ENCODE data around the gene SLC47A2. TPM values are rescaled to one million over a fixed set of nuclear protein-coding genes. Genes with fewer than 3 reads are reported as not detected.
"Not testable (repeated sequence)": the region's sequence is repeated elsewhere in the genome, so short reads cannot be mapped to it uniquely, and the experiment has no call there.

SLC47A2 gene
- polyA plus RNA-seq, 6 donors from 2014 or later, result not detected

DNA sequence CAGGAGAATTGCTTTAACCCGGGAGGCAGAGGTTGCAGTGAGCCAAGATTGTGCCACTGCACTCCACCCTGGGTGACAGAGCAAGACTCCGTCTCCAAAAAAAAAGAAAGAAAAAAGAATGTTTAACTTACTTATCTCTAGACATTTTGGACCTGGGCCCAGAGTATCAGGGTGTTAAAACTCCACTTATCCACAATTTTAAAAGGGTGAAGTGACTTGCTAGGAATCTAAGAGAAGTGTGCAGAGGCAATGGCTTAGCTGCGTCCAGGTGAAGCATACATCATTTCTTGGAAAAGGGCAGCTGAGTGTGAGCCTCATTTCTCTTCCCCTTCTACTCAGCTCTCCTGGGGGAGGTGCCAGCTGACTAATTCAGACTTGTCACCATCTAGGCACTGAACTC lies 42.8 kb downstream of the SLC47A2 start:
- ATAC-seq (ENCODE audit: low read depth in 2 of 2), result no peak
- DNase-seq, result no peak
- Mint-ChIP-seq H3K27me3 (no peaks in the 10 kb centered on the region), H3K9me3 (no peaks in the 10 kb centered on the region), H3K4me1 (peaks cover 9 to 21% (median 19%) of the 10 kb centered on the region in 3 donors), H3K36me3 (peaks cover 10 to 19% of the 10 kb centered on the region in 2 donors), H3K4me3 (no peak overlapping the region), H3K27ac (no peak overlapping the region)

DNA sequence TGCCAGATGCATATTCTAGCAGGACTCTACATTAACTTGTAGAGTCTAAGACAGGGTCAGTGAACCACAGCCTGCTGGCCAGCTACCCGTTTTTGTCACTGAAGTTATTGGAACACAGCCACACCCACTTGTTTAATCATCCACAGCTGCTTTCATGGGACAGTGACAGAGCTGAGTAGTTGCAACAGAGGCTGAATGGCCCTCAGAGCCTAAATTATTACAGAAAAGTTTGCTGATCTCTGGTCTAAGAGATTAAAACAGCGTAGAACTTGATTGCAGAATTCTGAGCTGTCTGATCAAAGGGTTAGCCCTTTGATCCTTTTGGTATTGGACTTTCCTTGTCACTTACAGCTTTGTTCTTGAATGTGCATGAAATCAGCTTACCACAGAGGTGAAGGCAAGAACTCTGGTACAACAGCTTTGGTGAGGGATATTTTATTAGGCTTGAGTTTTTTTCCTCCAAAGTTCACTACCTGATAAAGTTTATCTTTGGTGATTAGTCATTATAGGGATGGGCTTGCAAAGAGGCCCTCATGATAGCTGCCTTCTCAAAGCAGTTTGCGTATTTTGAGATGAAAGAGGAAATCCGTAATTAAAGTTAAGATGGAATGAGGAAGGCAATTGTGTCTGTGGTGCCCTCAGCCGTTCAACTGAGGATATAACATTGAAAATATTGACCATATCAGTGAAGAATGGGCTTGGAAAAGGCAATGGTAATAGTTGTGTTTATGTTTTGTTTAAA lies 44.2 kb downstream of the SLC47A2 start:
- H3K27ac Mint-ChIP-seq, result no peak overlapping the region
- H3K27me3 Mint-ChIP-seq, result no peaks in the 10 kb centered on the region
- DNase-seq (no peak), ATAC-seq (ENCODE audit: low read depth in 2 of 2) (no peak)
- H3K9me3 Mint-ChIP-seq, result no peaks in the 10 kb centered on the region
- peaks cover 10 to 19% of the 10 kb centered on the region in 2 donors for H3K36me3 Mint-ChIP-seq
- H3K4me3 Mint-ChIP-seq, result no peak overlapping the region
- peaks cover 9 to 21% (median 19%) of the 10 kb centered on the region in 3 donors for H3K4me1 Mint-ChIP-seq

DNA sequence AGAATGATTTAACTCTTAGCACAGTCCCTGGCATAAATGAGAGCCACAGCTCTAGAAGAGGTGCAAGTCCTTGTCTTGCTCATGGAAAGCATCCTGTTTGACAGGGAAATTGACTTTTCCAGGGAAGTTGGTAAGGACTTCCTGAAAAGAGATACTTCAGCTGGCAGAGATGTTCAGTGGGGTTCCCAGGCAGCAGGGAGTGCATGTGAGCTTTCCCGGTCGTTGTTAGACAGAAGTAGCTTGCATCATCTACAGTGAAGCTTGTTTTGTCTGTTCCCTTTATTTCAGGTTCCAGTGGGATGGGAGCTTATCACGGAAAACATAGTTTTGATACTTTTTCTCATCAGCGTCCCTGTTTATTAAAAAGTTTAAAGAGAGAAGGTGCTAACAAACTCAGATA lies 45.0 kb downstream of the SLC47A2 start:
- Mint-ChIP-seq H3K27me3 (no peaks in the 10 kb centered on the region), H3K27ac (peak overlapping the region in 1 of 6 donors; percentile 3), H3K4me1 (peaks cover 9 to 21% (median 19%) of the 10 kb centered on the region in 3 donors), H3K4me3 (no peak overlapping the region), H3K36me3 (peaks cover 10 to 19% of the 10 kb centered on the region in 2 donors), H3K9me3 (no peaks in the 10 kb centered on the region)
- no peak for ATAC-seq (ENCODE audit: low read depth in 2 of 2)
- DNase-seq, result no peak

DNA sequence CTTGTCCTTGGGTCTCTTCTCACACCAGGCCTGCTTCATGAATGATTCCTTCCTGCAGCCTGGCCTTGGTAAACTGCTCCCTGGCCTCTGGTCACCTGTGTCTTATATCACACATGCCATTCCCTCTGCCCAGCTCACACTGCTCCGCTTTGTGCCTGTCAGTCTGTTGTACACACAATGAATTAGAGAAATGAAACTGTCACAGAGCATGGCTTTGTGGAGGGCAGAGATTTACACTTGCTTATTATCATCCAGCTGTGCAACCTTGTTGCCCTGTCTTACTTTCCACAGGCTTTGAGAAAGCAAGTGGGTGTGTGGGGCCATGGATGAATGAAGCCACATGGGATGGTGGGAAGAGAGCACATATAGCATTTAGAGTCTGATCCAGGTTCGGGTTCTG lies 45.5 kb downstream of the SLC47A2 start:
- DNase-seq (peak; percentile 19), ATAC-seq (ENCODE audit: low read depth in 2 of 2) (peak; percentile 91 to 99)
- H3K27ac Mint-ChIP-seq, result peak overlapping the region in 3 of 6 donors; percentile 9 to 87 (median 52)
- H3K36me3 Mint-ChIP-seq, result peaks cover 5 to 17% of the 10 kb centered on the region in 2 donors
- H3K4me3 Mint-ChIP-seq, result peak overlapping the region in 5 of 8 donors; percentile 13 to 59 (median 45)
- H3K9me3 Mint-ChIP-seq, result no peaks in the 10 kb centered on the region
- H3K27me3 Mint-ChIP-seq, result no peaks in the 10 kb centered on the region
- H3K4me1 Mint-ChIP-seq, result peaks cover 9 to 21% (median 19%) of the 10 kb centered on the region in 3 donors

DNA sequence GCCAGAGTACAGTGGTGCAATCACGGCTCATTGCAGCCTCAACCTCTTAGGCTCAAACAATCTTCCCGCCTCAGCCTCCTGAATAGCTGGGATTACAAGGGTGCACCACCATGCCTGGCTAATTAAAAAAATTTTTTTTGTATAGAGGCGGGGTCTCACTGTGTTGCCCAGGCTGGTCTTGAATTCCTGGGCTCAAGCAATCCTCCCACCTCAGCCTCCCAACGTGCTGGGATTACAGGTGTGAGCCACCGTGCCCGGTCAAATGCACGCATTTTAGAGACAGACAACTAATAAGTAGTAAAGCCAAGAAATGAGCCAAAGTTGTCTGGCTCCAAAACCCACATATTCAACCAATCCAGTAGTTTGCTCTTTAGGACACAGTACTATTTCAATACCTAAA lies 46.7 kb downstream of the SLC47A2 start:
- not testable (repeated sequence) for ATAC-seq (ENCODE audit: low read depth in 2 of 2); H3K27me3 Mint-ChIP-seq; H3K9me3 Mint-ChIP-seq; DNase-seq
- peaks cover 9 to 21% (median 19%) of the 10 kb centered on the region in 3 donors for H3K4me1 Mint-ChIP-seq
- peak overlapping the region in 1 of 6 donors; percentile 66 for H3K27ac Mint-ChIP-seq
- peak overlapping the region in 1 of 8 donors; percentile 3 for H3K4me3 Mint-ChIP-seq
- H3K36me3 Mint-ChIP-seq, result peaks cover 0 to 10% of the 10 kb centered on the region in 2 donors

DNA sequence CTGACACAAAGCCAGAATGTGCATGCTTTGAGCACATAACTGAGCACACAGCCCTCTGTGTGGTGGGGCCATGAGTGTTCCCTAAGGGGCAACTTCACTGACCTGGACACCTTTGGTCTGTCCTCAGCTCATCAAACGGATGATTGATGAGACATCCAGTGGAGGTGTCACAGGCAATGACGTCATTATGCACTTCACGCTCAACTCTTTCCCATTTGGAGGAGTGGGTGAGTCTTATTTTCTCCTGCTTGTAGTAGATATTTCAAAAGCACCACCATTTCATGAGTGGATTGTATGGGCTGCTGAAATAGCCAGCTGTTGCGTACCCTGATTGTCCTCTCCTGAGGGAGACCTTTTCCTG lies 51.6 kb downstream of the SLC47A2 start:
- Mint-ChIP-seq H3K27ac (no peak overlapping the region), H3K9me3 (no peaks in the 10 kb centered on the region), H3K4me3 (no peak overlapping the region), H3K4me1 (no peaks in the 10 kb centered on the region), H3K36me3 (peaks cover 8% of the 10 kb centered on the region in 2 donors), H3K27me3 (no peaks in the 10 kb centered on the region)
- no peak for ATAC-seq (ENCODE audit: low read depth in 2 of 2)
- no peak for DNase-seq

DNA sequence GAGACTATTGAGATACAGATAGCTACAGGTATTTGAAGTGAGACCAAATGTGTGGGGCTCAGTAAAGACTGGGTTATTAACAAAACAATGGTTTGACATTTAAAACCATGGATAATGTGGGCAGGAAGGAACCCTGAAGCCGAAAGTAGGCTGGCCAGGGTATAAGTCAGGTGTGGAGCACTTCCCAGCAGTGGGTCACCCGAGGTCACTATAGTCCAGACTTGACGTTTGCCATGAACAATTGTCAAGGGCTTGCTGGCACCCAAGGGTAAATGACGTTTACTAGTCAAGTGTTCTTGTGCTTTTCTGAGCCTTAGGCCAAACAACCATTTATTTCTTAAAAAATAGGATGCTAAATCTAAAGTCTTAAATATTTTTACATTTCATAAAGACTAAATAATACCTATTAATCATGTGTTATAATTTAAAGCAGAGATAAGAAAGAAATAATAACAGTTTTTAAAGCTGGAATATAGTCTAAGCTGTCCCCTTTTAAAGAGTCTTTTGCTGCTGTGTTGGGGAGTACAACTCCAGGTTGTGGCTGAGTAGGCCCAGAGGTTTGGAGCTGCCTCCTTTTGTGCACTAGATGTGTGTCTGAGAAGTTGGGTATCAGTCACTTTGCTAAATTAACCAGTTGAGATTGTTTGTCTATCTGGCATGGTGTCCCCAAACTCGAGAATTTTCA lies 52.1 kb downstream of the SLC47A2 start:
- no peak overlapping the region for H3K27ac Mint-ChIP-seq

DNA sequence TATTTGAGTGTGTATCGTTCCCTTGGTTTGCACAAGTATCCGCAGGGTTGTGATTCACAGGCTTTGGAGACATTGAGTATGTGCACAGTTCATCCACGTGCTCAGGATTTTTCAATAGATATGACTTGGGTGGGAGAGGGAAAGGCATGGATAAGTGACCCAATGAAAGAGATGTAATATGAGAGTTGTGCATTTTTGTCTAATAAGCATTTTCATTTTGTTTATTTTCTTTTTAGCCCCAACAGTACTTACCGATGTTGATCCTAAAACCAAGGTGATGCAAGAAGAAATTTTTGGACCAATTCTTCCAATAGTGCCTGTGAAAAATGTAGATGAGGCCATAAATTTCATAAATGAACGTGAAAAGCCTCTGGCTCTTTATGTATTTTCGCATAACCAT lies 53.3 kb downstream of the SLC47A2 start:
- DNase-seq (no peak), ATAC-seq (ENCODE audit: low read depth in 2 of 2) (no peak)
- no peaks in the 10 kb centered on the region for H3K4me1 Mint-ChIP-seq
- no peak overlapping the region for H3K4me3 Mint-ChIP-seq
- H3K27ac Mint-ChIP-seq, result no peak overlapping the region
- peaks cover 8% of the 10 kb centered on the region in 2 donors for H3K36me3 Mint-ChIP-seq
- H3K9me3 Mint-ChIP-seq, result no peaks in the 10 kb centered on the region
- no peaks in the 10 kb centered on the region for H3K27me3 Mint-ChIP-seq

More for the DNA sequence above, 52.1 kb downstream of the SLC47A2 start:
- peaks cover 8% of the 10 kb centered on the region in 2 donors for H3K36me3 Mint-ChIP-seq
- no peak for DNase-seq
- no peaks in the 10 kb centered on the region for H3K4me1 Mint-ChIP-seq
- H3K4me3 Mint-ChIP-seq, result no peak overlapping the region
- ATAC-seq (ENCODE audit: low read depth in 2 of 2), result no peak
- no peaks in the 10 kb centered on the region for H3K27me3 Mint-ChIP-seq
- H3K9me3 Mint-ChIP-seq, result no peaks in the 10 kb centered on the region

DNA sequence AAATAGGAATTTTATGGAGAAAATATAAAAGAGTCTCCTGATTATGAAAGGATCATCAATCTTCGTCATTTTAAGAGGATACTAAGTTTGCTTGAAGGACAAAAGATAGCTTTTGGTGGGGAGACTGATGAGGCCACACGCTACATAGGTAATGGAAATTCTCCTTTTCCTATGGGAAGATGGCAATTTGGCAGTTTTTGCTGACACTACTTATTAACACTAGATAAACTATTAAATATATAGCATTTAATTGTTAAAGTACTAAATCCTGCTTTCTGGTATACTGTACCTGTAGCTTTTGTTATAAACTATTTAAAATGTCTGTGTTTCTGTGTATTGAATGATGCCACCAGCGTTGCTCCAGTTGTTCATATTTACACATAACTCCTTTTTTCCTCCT lies 55.3 kb downstream of the SLC47A2 start:
- Mint-ChIP-seq H3K36me3 (peaks cover 9 to 13% of the 10 kb centered on the region in 2 donors), H3K4me1 (peaks cover 0 to 12% (median 6%) of the 10 kb centered on the region in 3 donors), H3K9me3 (no peaks in the 10 kb centered on the region), H3K4me3 (no peak overlapping the region), H3K27me3 (no peaks in the 10 kb centered on the region), H3K27ac (no peak overlapping the region)
- no peak for ATAC-seq (ENCODE audit: low read depth in 2 of 2)
- no peak for DNase-seq

DNA sequence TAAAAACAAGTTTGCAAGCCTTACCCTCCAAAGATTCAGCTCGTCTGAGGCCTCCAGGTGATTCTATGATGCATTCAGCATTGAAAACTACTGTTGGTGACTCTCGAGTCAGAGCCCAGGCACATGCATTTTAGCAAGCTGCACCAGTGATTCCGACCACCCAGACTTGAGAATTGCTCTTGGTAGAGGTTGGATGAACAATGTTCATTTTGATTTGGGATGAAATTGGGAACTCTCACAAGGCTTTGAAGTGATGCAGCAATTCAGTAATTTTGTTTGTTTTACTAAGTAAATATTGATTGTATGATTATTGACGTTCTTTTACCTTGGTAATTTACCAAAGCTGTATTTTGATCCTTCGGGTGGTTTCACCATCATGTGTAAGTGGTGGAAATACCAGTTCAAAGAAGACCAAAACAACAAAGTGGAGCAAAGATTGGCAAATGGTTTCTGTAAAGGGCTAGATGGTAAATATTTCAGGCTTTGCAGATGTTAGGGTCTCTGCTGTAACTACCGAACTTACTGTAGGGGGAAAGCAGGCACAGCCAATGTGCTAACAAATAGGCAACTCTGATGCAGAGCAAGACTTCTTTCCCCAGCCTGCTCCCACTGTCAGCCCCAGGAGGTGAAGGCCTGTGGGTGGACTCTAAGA lies 56.0 kb downstream of the SLC47A2 start:
- DNase-seq (no peak), ATAC-seq (ENCODE audit: low read depth in 2 of 2) (no peak)
- no peaks in the 10 kb centered on the region for H3K9me3 Mint-ChIP-seq
- no peak overlapping the region for H3K27ac Mint-ChIP-seq
- peaks cover 17 to 21% of the 10 kb centered on the region in 2 donors for H3K36me3 Mint-ChIP-seq
- peaks cover 0 to 19% (median 12%) of the 10 kb centered on the region in 3 donors for H3K4me1 Mint-ChIP-seq
- H3K4me3 Mint-ChIP-seq, result no peak overlapping the region
- no peaks in the 10 kb centered on the region for H3K27me3 Mint-ChIP-seq

DNA sequence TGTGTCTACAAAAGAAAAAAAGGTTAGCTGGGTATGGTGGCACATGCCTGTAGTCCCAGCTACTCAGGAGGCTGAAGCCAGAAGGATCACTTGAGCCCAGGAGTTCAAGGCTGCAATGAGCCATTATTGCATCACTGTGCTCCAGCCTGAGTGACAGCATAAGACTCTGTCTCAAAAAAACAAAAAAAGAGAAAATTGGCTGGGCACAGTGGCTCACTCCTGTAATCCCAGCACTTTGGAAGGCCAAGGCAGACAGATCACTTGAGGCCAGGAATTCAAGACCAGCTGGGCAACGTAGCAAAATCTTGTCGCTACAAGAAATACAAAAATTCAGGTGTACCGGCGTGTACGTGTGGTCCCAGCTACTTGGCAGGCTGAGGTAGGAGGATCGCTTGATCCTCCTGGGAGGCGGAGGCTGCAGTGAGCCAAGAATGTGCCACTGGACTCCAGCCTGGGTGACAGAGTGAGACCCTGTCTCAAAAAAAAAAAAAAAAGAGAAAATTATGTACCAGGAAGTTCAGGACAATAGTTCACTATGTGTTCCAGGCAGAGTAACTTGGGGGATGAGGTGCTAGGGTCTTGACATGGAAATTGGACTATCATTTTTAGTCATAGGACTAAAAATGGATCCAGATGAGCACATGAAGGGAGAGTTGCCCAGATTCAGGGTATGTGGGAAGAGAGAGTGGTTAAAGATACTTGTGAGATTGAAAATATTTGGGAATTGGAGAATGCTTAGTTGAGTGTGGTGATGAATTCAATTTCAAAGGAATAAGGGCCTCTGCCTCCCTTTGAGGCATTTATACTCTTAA lies 56.8 kb downstream of the SLC47A2 start:
- H3K36me3 Mint-ChIP-seq, result peaks cover 19 to 28% of the 10 kb centered on the region in 2 donors
- peak overlapping the region in 1 of 6 donors; percentile 6 for H3K27ac Mint-ChIP-seq
- H3K9me3 Mint-ChIP-seq, result no peaks in the 10 kb centered on the region
- no peak overlapping the region for H3K4me3 Mint-ChIP-seq
- no peaks in the 10 kb centered on the region for H3K27me3 Mint-ChIP-seq
- peaks cover 0 to 19% (median 12%) of the 10 kb centered on the region in 3 donors for H3K4me1 Mint-ChIP-seq
- ATAC-seq (ENCODE audit: low read depth in 2 of 2) (no peak), DNase-seq (no peak)

DNA sequence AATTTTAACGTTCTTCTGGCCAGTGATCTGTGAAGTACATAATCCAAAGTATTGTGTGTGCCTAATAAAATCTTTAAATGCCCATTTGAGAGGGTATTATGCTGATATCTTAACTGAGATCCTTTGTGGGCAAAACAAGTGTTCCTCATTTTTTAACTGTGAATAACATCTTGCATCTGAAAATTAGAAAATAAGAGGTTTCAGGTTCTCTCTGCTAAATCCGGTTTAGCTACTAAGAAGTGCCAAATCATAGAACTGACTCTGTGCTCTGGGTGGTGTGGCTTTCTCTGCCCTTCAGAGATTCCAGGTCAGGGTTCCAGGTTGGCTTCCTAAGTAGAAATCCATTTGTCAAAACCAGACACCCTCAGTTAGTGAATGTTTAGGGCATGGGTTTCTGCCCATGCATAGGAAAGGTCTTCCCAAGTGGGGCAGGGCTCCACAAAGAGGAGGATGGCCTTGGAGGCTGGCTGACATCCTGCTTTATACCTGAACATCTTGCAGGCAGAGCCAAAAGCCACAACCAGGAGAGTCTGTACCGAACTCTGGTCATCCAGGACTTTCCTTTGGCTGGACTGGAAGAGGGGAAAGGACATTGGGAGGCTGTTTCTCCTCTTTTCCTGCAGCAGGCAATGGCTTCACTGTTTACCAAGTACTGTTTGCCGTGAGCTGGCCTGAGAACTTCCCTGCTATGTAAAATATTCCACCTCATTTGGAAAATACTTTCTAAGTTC lies 59.4 kb downstream of the SLC47A2 start:
- Mint-ChIP-seq H3K9me3 (no peaks in the 10 kb centered on the region), H3K27me3 (no peaks in the 10 kb centered on the region), H3K4me3 (peak overlapping the region in 4 of 8 donors; percentile 31 to 76 (median 55)), H3K27ac (peak overlapping the region in 1 of 6 donors; percentile 21), H3K36me3 (peaks cover 11 to 36% of the 10 kb centered on the region in 2 donors), H3K4me1 (peaks cover 0 to 19% (median 14%) of the 10 kb centered on the region in 3 donors)
- DNase-seq (no peak), ATAC-seq (ENCODE audit: low read depth in 2 of 2) (peak; percentile 21 to 35)
